Spleen (tissue), 11 donors: ENCODE measurements around the gene CPXM2. TPM values are rescaled to one million over a fixed set of nuclear protein-coding genes. Genes with fewer than 3 reads are reported as not detected.

Experiments used
- DNase-seq: peaks from one replicate; pipeline ENCODE4 v3.0.0-alpha.2; 2020
- H3K27ac ChIP-seq, 8 donors: fragments of 200-600 bp; sonication (generic) in 7 of 8; 1 replicate in 4 of 8; 2 replicates in 4 of 8; pipeline versions ENCODE4 v1.5.0 to v1.8.0; 2016 to 2021; ENCODE audit warnings: inconsistent platforms in 4 of 8, mild to moderate bottlenecking in 4 of 8, moderate library complexity in 1 of 8
- H3K27me3 ChIP-seq, 7 donors: fragments of 200-600 bp; sonication (generic) in 6 of 7; replicated peaks in 1 of 7; 1 replicate in 4 of 7; 2 replicates in 3 of 7; pipeline versions ENCODE4 v1.5.0 to v1.8.0; 2016 to 2021; ENCODE audit warnings: inconsistent platforms in 3 of 7, mild to moderate bottlenecking in 1 of 7
- H3K36me3 ChIP-seq, 6 donors: fragments of 200-600 bp; sonication (generic) in 5 of 6; 1 replicate in 4 of 6; 2 replicates in 2 of 6; pipeline versions ENCODE4 v1.5.0 to v1.8.0; 2016 to 2021; ENCODE audit warnings: inconsistent platforms in 2 of 6
- H3K4me1 ChIP-seq, 6 donors: fragments of 200-600 bp; sonication (generic) in 5 of 6; 1 replicate in 3 of 6; 2 replicates in 3 of 6; pipeline versions ENCODE4 v1.5.0 to v1.8.0; 2016 to 2021; ENCODE audit warnings: inconsistent platforms in 3 of 6
- H3K4me3 ChIP-seq, 8 donors: fragments of 200-600 bp; sonication (generic) in 7 of 8; 1 replicate in 4 of 8; 2 replicates in 4 of 8; pipeline versions ENCODE4 v1.5.0 to v1.8.0; 2016 to 2021; ENCODE audit warnings: inconsistent platforms in 4 of 8, mild to moderate bottlenecking in 4 of 8, moderate library complexity in 2 of 8
- H3K9me3 ChIP-seq, 8 donors: fragments of 200-600 bp; sonication (generic) in 7 of 8; 1 replicate in 4 of 8; 2 replicates in 4 of 8; pipeline versions ENCODE4 v1.5.0 to v1.8.0; 2016 to 2021; ENCODE audit warnings: inconsistent platforms in 4 of 8
- POLR2A ChIP-seq, 3 donors: fragments of 450-650 bp; IDR thresholded peaks; one replicate each; pipeline ENCODE4 v1.5.1; 2017; ENCODE audit warnings: antibody characterized with exemption in 3 of 3, mild to moderate bottlenecking in 1 of 3
- POLR2AphosphoS5 ChIP-seq, 3 donors: sonication (generic); formaldehyde crosslinking; IDR thresholded peaks; one replicate each; pipeline ENCODE4 v1.5.1; 2017; ENCODE audit warnings: antibody characterized with exemption in 3 of 3
- WGBS, 5 donors: extraction: QIAGEN DNeasy Blood & Tissue Kit in 3 of 5; methylation state at CpG; one replicate each; pipeline versions ENCODE4 v1.1.5 to v1.1.7; 2013 to 2018; 5-methylcytosine and 5-hydroxymethylcytosine counted together
- intact Hi-C: fragments of 100-400 bp; cut with DNase I; formaldehyde crosslinking; loops from one replicate; pipeline ENCODE4 v1.15.0; 2023; ENCODE audit warnings: low total_unique reads
- polyA plus RNA-seq, 3 donors: library from polyadenylated mRNA; stranded (reverse); fragments of 200-250 nt; gene quantifications; one replicate each; pipeline ENCODE4 v1.2.1, GENCODE V29; 2013
- total RNA-seq, 7 donors: library from RNA; depleted of rRNA in 3 of 7; stranded (reverse); fragments of >200 nt in 3 of 7; fragmentation: NEBNext Ultra II Directional in 4 of 7; extraction: Animal tissue kit (Norgen Biotek cat#: 25700) in 4 of 7; gene quantifications; one replicate each; pipeline versions ENCODE4 v1.1.0 to v1.2.1, GENCODE V29; 2016 to 2021
- TF ChIP-seq, protein P1 (sequence below), 11 experiments: fragments of 200-600 bp in 7 of 11; fragments of 450-650 bp in 4 of 11; sonication (generic) in 4 of 11; IDR thresholded peaks in 8 of 11; conservative IDR thresholded peaks in 3 of 11; 1 replicate in 7 of 11; 2 replicates in 4 of 11; pipeline versions ENCODE4 v1.4.0 to v1.8.0; 2016 to 2021; ENCODE audit warnings: antibody characterized with exemption in 11 of 11, inconsistent platforms in 4 of 11, mild to moderate bottlenecking in 1 of 11
- donor health status: healthy with polysubstance abuse.
- donor health status: DM: no; HTN: no; CAD: no; lungs with moderate emphysema.
- donor health status: DM: no; HTN: no; CAD: no.
- donor health status: Bipolar disorder and iron deficiency.
- donor health status: healthy.
- donor health status: DM: no; HTN: no; CAD: no.
- donor health status: DM: yes; HTN: yes; CAD: no.

CPXM2 gene
- total and polyA plus RNA-seq, 10 donors, result 3.7 to 38.2 (median 21.7) TPM

DNA sequence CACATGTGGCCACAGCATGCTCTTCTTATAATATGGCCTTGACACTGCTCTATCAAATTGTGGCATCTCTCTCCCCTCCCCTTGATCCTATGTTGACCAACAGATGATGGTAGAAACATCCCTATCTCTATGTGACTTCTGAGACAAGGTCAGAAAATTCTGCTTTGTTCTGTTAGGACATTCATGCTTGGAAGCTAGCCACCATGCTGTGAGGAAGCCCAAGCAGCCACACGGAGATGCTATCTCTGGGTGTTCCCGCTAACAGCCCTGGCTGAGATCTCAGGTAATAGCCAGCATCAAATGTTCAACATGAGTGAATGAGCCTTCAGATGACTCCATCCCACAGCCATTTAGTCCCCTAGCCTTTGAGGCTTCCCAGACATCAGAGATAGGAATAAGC lies 36.8 kb upstream of the CPXM2 start:
- no peak for TF ChIP-seq POLR2A (IDR thresholded peaks at IDR 0.05)
- no peak for TF ChIP-seq POLR2AphosphoS5 (IDR thresholded peaks at IDR 0.05)
- TF ChIP-seq, protein P1, sequence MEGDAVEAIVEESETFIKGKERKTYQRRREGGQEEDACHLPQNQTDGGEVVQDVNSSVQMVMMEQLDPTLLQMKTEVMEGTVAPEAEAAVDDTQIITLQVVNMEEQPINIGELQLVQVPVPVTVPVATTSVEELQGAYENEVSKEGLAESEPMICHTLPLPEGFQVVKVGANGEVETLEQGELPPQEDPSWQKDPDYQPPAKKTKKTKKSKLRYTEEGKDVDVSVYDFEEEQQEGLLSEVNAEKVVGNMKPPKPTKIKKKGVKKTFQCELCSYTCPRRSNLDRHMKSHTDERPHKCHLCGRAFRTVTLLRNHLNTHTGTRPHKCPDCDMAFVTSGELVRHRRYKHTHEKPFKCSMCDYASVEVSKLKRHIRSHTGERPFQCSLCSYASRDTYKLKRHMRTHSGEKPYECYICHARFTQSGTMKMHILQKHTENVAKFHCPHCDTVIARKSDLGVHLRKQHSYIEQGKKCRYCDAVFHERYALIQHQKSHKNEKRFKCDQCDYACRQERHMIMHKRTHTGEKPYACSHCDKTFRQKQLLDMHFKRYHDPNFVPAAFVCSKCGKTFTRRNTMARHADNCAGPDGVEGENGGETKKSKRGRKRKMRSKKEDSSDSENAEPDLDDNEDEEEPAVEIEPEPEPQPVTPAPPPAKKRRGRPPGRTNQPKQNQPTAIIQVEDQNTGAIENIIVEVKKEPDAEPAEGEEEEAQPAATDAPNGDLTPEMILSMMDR (IDR thresholded peaks at IDR 0.05 in 8 of 11, conservative IDR thresholded peaks at IDR 0.05 in 3 of 11), result no peak
- H3K36me3 ChIP-seq, result no peaks in the 10 kb centered on the region
- H3K4me3 ChIP-seq, result no peak overlapping the region
- intact Hi-C loops, result no loop called here
- no peak for DNase-seq
- peaks cover 0 to 52% (median 25%) of the 10 kb centered on the region in 8 donors for H3K9me3 ChIP-seq
- no peak overlapping the region for H3K27ac ChIP-seq
- H3K27me3 ChIP-seq, result peaks cover 0 to 10% (median 0%) of the 10 kb centered on the region in 7 donors
- no peaks in the 10 kb centered on the region for H3K4me1 ChIP-seq
- 67 to 100% (median 94%) methylated on average over 2 of the region's 2 CpGs for WGBS, 5 donors

DNA sequence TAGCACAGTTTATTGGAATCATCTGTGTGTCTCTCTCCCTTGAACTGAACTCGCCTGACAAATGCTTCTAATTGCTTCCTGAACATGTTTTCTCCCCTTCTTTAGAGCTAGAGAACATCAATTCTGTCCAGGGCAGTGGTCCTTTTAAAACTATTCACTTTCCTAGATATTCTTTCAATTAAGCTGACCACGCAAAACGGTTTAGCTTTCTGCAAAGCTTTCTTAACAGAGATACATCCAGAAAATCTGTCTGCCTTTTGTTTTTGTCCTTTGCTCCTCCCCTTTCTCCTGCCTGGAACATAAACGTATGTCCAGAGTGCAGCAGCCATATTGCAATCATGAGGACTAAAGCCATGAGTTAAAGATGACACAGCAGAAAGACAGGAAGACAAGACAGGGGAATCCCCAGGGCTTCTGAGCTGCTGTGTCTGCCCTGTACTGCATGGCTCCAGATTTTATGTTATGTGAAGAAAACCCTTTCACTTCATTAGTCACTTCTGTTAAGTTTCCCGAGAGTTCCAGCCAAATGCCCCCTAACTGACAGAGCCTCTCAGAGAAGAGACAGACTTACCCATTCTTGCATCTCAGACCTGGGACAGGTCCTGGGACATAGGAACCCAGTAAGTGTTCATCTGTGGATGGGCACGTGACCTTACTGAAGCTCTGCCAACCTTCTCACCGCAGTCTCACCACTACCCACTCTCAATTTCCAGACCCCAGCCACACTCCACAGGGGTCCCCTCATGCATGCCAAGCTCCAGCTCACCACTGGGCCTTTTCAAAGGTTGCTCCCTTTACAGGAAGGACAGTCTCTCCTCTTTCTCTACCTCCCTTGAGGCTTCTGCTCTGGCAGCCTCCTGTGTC lies 35.0 kb upstream of the CPXM2 start:
- Histone ChIP-seq H3K36me3 (no peaks in the 10 kb centered on the region), H3K4me1 (no peaks in the 10 kb centered on the region), H3K4me3 (no peak overlapping the region), H3K27ac (no peak overlapping the region), H3K9me3 (peaks cover 0 to 37% (median 20%) of the 10 kb centered on the region in 8 donors), H3K27me3 (peaks cover 0 to 18% (median 0%) of the 10 kb centered on the region in 7 donors)
- intact Hi-C loops, result no loop called here
- TF ChIP-seq, protein P1 (IDR thresholded peaks at IDR 0.05 in 8 of 11, conservative IDR thresholded peaks at IDR 0.05 in 3 of 11), result no peak
- no peak for TF ChIP-seq POLR2AphosphoS5 (IDR thresholded peaks at IDR 0.05)
- TF ChIP-seq POLR2A (IDR thresholded peaks at IDR 0.05), result no peak
- 50 to 71% (median 62%) methylated on average over 7 of the region's 7 CpGs for WGBS, 5 donors
- DNase-seq, result no peak

GRCh38 chr10:123922126-123922525 lies 30.5 kb upstream of the CPXM2 start:
- intact Hi-C loops, result no loop called here

More at GRCh38 chr10:123922126-123922525, 30.5 kb upstream of the CPXM2 start:
- no peak for DNase-seq
- no peak overlapping the region for H3K4me3 ChIP-seq
- WGBS, 5 donors, result 61 to 77% (median 71%) methylated on average over 2 of the region's 2 CpGs
- H3K9me3 ChIP-seq, result peaks cover 0 to 32% (median 24%) of the 10 kb centered on the region in 8 donors
- no peak overlapping the region for H3K27ac ChIP-seq
- H3K27me3 ChIP-seq, result peaks cover 0 to 18% (median 0%) of the 10 kb centered on the region in 7 donors
- no peak for TF ChIP-seq POLR2AphosphoS5 (IDR thresholded peaks at IDR 0.05)
- no peak for TF ChIP-seq POLR2A (IDR thresholded peaks at IDR 0.05)
- TF ChIP-seq, protein P1 (IDR thresholded peaks at IDR 0.05 in 8 of 11, conservative IDR thresholded peaks at IDR 0.05 in 3 of 11), result no peak
- no peaks in the 10 kb centered on the region for H3K4me1 ChIP-seq
- no peaks in the 10 kb centered on the region for H3K36me3 ChIP-seq
